Activated CD8-positive, alpha-beta memory T cell treated with anti-CD3 and anti-CD28 coated beads for 24 hours (primary cell): ENCODE measurements around the gene FAM78B.

Source experiments
- DNase-seq: peaks from one replicate; pipeline ENCODE4 v3.0.0-alpha.2; 2020

The FAM78B gene, protein sequence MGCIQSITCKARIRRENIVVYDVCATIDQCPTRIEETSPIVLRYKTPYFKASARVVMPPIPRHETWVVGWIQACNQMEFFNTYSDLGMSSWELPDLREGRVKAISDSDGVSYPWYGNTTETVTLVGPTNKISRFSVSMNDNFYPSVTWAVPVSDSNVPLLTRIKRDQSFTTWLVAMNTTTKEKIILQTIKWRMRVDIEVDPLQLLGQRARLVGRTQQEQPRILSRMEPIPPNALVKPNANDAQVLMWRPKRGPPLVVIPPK

DNA sequence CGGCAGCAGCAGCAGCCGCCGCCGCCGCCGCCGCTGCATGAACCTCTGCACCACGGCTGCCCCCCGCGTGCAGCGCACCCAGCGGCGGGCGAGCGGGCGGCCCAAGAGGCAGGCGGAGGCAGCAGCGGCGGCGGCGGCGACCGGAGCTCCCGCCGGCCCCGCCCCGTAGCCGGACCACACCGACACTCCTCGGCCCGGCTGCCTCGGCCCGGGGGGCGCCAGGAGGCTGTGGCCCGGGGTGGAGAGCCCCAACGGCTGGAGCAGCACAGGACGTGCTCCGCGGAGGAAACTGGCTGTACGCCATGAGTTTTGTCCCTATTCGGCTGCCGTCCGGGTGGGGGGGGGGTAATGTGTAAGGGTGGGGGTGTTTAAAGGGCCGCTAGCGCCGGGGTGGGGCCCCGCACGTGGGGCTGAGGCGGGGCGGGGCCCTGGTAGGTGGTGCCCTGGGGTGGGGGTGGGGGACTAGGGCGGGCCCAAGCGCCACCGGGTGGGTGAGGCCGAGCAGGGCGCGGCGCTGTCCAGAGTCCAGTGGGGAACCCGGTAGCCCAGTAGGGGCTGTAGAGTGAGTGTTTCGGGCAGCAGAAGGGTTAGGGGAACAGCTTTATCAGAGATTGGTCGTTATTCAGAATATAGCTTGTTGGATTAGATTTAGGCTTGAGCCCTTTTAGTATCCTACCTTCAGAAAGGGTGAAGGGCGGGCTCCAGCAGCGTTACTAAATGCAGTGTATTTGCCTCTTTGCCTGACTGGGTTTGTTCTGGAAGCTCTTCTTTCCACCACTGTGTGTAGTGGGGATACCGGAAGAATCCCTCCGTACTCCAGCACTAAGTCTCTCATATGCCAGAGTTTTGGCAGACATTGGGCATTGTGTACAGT, at the start of gene FAM78B:
Gene FAM78B (minus strand): TSS at position 304 of the 874 bp plus-strand sequence. CDS start 753 bp downstream, outside the sequence.
- DNase-seq = peak; percentile 84

DNA sequence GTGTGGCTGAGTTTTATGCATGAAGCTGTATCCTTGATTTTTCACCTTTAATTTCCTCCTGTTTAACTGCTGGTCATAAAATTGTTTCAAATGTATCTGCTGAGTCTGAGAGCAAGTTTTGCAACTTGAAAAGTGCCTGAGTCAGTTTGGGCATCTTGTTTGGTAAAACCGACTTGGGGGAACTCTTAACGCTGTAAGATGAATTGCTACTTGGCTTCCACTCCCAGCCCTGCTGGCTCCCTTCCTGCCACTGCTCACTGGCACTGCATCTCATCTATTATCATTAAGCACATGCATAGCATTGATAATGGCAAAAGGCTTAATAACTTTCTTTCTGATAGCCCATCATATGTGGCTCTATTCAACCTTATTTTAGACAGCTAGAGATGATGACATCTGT, 35.7 kb upstream of the FAM78B start:
- no peak for DNase-seq

DNA sequence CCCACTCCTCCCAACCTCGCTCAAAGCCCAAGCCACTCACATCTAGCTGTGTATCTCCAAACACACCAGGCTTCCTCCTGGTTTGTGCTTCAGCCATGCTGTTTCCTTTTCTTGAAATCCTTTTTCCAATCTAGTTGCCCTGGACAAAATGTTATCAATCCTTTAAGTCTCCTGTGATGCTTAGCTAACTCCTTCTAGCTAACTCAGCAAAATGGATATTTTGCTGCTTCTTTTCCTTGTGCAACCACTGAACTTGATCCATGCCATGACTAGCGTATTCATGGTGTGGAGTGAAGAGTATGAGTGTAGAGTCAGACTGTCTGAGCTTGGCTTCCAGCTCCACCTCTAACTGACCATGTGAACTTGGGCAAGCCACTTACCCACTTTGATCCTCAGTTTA, 33.9 kb upstream of the FAM78B start:
- no peak for DNase-seq

DNA sequence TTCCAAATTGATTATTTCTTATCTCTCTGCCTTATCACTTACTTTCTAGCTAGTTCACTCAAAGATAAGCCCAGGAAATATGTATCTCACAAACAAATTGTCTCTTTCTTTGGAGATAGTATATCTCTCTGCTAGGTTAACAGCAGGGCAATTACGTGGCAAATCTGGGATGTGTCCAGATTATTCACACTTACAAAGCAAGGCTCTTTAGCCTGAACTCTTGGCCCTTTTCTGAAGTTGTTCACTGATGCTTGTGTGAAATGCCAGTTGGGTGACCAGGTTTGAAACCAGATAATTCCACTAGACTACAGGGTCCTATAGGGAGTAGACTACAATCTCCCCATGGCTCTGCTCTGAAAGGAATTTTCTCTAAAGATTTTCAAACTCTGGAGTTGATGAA, 30.8 kb upstream of the FAM78B start:
- no peak for DNase-seq

DNA sequence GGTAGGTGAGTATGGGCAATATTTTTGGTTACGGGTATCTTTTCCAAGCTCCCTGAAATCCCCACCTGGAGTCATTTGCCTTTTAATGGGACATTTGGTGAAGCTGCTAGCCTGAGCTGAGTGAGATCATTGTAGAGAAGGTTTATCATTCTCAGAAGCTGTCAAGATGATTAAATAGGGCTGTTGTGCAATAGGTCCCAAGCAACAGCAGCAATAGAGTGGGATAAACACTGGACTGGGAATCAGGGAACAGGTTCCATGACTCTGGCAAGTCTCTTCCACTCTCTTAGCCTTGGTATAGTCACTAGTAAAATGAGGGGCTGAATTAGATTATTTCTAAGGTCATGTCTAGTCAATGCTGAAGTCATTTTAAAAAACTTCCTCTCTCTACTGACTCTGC, 30.3 kb upstream of the FAM78B start:
- no peak for DNase-seq

DNA sequence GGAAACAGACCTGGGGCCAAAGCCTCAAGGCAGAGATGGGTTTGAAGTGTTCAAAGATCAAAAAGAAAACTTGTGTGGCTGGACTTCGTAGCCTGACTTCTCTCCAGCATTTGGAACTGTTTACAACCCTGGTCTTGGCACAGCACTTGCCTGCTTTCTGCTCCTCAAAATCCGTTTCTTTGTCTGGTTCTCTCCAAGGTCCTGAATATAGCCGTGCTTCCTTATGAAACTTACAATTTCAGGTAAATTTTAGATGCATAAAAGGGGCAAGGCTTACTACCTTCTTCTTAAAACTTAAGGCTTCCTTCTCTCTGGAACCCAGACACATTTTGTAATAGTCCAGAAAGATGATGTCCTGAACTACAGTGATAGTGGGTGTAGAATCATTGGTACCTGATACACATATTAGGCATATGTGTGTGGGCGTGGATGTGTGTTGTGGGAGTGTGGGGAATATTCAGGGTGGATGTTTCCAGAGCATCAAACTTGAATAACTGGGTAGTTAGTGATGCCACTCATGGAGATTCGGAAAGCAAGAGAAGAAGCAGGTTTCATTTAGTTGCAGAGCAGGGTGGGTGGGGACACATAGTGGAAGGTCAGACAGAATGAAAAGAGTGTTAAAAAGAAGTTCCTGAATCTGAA, 26.4 kb upstream of the FAM78B start:
- no peak for DNase-seq

DNA sequence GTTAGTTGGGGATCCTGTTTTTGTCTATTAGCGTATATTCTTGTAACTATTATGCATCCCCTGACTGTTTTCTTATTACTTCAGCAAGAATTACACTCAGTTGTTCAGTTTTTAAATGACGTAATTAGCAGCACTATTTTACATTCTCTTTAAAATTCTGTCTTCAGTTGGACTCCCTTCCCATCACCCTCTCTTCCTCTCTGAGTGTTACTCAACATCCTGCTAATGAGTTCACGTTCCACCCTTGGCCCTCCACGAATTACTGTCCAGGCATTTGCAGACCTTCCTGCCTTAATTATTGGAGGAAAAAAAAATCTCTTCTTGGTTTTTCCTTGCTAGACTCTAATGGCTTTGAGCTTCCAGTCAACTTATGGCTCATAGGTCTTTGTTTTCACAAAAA, 23.6 kb upstream of the FAM78B start:
- DNase-seq = no peak

DNA sequence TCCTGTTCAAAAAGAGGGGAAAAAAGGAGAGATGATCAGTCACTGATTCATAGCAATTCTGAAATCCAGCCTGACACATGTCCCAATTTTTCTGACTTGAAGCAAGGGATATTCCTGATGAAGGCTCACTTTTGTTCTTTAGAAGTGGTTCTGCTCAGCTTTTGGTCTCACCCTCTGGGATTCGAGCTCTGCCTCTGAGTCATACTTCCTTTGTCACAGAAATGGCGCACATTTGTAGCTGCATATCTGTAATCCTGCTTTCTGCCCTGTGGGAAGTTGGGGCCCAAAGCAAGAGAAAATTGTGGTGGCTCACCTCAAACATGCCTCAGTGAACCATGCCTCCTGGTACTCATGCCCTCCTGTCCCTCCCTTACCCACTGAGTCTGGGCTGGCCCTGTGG, 22.3 kb upstream of the FAM78B start:
- DNase-seq = no peak

DNA sequence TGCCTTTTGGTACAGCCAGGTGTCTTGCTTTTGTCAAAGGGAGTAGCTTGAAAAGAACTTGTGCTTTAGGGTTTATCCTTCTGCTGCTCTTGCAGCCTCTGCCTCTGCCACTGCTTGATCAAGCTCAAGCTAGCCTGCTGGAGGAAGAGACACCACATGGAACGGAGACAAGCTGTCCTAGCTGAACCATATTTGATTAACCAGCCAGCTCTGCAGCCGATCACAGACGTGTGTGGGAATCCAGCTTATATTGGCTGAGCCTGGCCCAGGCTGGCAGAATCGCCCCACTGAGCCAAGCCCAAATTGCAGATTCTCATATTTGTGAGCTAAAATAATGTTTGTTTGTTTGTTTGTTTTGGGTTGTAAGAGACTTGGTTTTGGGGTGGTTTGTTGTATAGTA, 18.7 kb upstream of the FAM78B start:
- DNase-seq = no peak

DNA sequence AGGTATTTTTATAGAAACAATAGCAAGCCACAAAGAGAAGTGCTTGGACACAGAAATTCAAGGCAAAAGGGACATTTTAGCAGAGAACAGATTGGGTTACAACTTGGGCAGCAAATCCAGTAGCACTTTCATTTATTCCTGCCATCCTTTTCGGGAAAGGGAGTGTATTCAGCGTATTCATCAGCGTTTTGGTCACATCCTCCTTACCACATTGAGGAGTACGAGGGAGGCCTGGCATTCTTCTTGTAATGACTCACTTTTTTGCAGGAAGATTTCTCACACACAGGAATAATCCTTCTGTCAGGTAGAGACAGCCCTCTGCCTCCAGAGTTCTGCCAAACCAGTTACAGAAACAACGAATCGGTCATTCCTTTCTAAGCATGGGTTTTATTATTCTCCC, 18.1 kb upstream of the FAM78B start:
- DNase-seq = no peak

DNA sequence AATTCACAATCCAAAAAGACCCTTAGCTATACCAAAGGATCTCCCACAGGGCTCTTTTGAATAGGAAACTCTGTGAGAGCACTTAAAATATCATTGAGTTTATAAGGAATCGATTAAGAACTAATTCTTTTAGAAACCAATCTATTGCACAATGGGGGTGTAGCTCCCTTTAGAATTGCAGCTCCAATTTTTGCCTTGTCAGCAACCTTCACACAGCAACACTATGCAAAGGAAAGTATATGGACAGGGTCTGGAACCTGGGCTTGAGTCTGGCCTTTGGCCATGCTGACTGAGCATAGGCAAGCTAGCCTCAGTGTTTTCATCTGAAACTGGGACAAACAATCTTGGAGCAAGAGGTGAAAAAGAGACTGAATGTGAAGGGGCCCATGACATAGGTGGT, 17.2 kb upstream of the FAM78B start:
- DNase-seq = no peak

DNA sequence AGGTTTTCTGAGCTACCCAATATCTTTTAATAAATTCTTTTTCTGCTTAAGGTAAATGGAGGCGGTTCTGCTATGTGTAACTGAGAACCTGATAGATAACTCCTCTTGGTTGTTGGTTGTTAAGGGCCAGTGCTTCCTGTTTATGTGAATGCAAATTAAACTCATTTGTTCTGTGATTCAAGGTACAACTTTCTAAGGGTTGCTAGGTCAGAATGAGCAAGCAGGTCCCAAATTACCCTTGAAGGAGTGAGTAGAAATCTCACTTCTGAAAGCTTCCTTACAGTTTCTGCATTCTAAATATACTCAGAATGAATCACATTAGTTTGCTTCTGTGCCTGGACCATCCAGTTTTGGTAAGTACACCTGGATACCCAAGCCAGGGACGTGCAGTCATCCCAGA, 15.5 kb upstream of the FAM78B start:
- DNase-seq = no peak

DNA sequence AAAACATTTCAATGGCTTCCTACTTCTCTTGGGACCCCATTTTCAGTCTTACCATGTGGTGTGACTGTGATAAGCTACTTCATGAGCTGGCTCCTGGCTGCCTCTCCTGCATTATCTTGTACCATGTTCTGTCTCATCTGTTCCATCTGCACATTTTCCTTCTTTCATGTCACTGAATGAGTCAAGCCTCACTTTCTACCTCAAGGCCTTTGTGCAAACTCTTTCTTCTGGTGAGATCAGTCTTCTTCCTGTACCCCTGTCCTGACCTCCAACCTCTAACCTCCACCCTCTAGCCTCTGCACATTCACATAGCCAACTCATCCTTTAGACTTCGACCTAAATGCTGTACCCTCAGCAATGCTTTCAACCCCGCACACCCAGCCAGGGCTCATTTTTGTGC, 9.6 kb upstream of the FAM78B start:
- DNase-seq = no peak

DNA sequence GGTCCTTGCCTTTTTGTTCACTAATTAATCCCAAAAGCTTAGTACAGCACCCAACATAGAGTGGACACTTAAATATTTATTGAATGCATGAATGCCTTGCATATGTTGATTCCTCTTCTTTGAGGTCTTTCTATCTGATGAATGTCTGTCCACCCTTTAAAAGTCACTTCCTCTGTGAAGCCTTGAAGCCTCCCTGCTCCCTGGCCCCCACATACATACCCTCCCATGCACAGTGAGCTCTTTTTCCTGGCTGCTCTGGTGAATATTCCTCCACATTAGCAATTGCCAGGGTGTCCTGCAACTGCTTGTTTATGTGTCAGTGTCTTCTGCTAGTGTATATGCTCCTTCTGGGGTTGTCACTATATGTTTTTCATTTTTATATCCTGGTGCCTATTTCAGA, 8.2 kb upstream of the FAM78B start:
- no peak for DNase-seq

DNA sequence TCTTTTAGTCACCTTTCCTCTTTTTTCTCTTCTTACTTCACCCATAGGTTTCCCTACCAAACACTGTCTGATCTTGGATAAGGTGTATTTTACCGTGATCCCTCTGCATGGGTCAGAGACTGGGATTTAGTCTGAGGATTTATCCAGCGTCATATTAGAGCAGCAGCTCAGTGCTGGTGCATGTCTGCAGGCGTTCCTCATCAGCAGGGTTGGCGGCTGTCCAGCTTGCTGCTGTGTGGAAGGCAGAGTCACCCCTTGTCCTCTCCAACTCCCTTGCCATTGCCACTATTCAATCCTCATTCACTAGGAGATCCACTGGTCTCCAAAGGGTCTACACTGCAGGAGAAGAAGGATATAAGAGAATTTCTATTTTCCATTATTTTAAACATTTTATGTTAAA, 7.3 kb upstream of the FAM78B start:
- no peak for DNase-seq

DNA sequence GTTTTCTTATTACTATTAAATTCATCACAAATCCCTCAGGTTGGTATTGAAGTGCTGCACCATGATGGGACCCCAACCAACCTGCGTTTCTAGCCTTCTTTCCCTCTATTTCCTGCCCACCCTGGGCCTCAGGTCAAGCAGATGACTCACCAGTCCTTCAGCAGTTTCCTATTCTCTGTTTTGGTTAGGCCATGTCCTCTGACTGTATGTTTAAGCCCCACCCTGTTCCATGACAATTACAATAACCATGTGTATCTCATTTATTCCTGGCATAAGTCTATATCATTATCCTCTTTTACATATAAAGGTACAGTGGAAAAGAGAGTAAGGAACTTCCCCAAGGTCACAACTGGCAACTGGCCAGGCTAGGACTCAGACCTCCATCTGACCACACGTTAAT, 5.3 kb upstream of the FAM78B start:
- no peak for DNase-seq

DNA sequence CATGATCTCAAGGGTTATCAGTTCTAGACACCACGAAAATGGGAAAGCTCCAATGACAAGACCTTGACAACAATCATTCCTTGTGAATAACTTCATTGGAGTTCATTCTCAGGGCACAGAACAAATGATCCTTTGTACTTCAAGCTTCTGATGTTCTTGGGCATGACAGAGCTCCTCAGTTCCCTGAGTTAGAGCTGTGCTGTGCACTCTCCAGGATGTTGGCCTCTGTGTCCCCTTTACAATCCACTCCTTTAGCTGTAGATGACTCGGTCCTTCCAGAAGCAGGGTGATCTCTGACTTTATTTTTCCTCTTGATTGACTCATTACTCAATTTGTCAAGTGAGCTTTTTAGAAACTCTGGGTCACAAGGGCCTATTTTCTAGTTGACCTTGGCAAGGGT, 3.9 kb upstream of the FAM78B start:
- no peak for DNase-seq

DNA sequence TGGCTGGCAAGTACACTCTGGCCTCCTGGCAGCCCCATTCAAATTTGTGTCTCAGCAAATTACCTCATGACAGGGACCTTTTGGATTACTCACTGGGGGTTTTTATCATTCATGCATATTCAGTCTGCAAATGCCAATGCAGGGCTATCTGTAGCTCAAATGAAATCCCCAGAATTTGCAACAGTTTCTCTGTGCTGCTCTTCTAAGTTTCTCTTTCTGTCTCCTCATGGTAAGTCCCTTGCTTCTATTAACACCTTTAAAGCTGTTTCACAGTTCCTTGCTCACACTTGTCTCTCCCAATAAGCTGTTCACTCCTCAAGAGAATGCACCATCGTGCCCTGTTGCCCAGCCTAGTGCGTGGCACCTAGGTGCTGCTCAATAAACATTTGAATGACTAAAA, 3.3 kb upstream of the FAM78B start:
- no peak for DNase-seq

DNA sequence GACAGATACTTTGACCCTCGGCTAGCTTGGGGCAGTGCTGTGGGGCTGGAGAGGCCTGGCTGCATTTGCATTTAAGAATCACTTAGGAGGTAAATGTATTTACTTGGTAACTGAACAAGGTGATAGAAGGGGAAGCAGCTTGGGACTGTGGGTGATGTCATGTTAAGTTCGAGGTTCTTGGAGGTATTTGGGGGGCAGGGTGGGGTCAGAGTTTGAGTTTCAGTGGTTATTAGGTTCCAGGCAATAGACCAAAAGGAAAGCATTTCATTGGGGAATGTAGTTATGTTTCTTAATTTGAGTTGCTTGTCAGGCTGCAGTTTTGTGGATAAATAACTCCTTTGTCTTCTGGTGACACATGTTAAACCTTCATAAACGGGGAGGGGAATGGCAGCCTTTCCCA, 2.4 kb upstream of the FAM78B start:
- DNase-seq = no peak

DNA sequence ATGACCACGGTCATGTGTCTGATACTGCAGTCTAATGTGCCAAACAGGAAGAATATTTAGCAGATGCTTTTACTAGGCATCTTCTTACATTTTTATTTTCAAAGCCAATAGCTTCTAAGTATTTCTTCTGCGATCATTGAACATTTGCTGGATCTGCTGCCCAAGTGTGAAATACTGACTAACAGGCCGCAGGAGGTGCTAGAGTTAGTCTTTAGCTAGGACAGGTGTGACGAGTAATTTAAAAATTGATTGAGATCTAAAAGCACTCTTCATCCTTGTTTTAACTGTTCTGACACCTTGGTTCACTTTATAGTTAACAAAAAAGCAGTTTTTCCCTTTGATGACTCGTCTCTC, 748 bp upstream of the FAM78B start:
- no peak for DNase-seq

DNA sequence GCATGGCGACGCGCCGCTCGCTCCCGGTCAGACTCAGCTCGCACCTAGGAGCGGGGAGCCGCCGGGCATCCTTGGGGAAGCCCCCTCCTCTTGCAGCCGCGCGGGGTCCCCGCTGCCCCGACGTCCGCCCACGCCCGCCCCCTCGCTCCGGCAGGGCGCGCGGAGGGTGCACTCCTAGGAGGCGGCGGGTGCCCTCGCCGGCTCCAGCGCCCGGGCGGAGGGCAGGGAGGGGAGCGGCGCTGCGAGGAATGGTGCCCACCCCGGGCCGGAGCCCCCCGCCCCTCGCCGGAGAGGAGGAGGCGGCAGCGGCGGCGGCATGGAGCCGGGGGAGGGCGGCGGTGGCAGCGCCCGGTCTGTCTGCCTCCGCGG, 488 bp downstream of the FAM78B start:
- DNase-seq = peak; percentile 59

DNA sequence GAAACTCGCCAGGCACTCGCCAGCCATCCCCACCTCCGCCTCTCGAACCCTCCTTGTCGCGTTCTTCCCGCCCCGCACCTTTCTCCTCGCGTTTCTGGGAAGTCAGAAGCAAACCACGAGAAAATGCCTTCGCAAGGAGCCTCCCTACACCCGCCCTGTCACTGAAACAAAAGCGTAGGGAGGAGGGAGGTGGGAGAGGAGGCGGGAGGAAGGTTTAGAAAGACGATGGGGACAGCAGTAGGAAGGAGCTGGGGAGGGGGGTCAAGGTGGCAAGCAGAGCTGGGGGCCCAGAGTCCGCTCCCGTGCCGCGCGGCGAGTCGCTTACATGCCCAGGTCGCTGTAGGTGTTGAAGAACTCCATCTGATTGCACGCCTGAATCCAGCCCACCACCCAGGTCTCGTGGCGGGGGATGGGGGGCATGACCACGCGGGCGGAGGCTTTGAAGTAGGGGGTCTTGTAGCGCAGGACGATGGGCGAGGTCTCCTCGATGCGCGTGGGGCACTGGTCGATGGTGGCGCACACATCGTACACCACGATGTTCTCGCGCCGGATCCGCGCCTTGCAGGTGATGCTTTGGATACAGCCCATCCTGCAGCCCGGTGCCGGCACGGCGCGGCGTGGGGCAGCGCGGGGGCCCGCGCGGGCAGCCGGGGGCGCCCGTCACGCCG, 1.0 kb downstream of the FAM78B start:
- DNase-seq = peak; percentile 62

DNA sequence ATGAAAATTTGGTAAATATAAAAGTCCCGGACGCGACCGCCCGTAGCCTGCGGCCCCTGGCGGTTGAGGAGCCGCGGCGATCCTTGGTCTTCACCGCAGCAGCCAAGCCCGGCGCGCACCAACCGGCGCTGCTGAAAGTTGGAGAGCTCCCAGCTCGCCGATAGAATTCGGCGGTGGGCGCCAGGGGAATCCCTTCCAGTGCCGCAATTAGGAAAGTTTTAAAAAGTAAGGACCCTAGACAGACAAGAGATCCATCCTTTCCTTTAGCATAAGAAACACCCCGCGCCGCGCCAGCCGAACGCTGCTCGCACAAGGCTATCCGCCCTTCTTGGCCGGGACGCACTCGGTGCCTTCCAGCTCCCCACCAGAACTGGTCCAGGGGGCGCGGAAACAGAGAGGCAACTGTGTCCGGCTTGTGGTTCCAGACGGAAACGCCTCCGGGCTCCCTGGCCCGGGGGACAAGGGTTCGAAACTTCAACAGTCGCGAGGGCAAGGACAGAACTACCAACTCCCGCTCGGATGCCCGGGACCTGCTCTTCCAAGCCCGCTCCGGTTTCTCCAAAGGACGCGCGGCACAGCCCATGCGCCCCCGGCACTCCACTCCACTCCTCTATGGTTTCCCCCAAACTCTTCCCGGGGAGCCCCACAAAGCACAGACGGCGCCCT, 1.7 kb downstream of the FAM78B start:
- DNase-seq = peak; percentile 60
